Right cardiac atrium (tissue), 5 donors: ENCODE results near the gene TIMM23B. TPM values are rescaled to one million over a fixed set of nuclear protein-coding genes. Genes with fewer than 3 reads are reported as not detected.
"Not testable (repeated sequence)": the region's sequence is repeated elsewhere in the genome, so short reads cannot be mapped to it uniquely, and the experiment has no call there.

Experiments used
- ATAC-seq, 2 donors: fragments of 200-7000 bp; cut with Tn5 transposase; one replicate each; pipeline versions ENCODE4 v1.8.0 to v1.9.1; 2020; ENCODE audit warnings: moderate library complexity in 2 of 2, mild to moderate bottlenecking in 1 of 2
- DNase-seq, 3 donors: peaks; one replicate each; pipeline ENCODE4 v3.0.0-alpha.2; 2020
- H3K27ac ChIP-seq: one replicate; pipeline ENCODE4 v1.5.1; 2013; ENCODE audit warnings: mild to moderate bottlenecking, low read length, control low read depth, moderate library complexity
- H3K27me3 ChIP-seq: one replicate; pipeline ENCODE4 v1.6.1; 2013; ENCODE audit not compliant: control insufficient read depth, insufficient read depth
- H3K4me1 ChIP-seq: one replicate; pipeline ENCODE4 v1.6.1; 2013; ENCODE audit warnings: low read length; ENCODE audit not compliant: control insufficient read depth, insufficient read depth
- H3K4me3 ChIP-seq: one replicate; pipeline ENCODE4 v1.5.1; 2013; ENCODE audit warnings: low read length, control low read depth
- H3K9me3 ChIP-seq: one replicate; pipeline ENCODE4 v1.6.1; 2013; ENCODE audit warnings: low read length; ENCODE audit not compliant: control insufficient read depth
- WGBS: extraction: QIAGEN DNeasy Blood & Tissue Kit; methylation state at CpG from one replicate; pipeline ENCODE4 v1.1.7; 2013; 5-methylcytosine and 5-hydroxymethylcytosine counted together
- intact Hi-C, 4 donors: fragments of 100-400 bp; cut with DNase I; formaldehyde crosslinking; loops; one replicate each; pipeline versions ENCODE4 v1.11.0 to v1.14.0; 2022 to 2023
- polyA plus RNA-seq: library from polyadenylated mRNA; stranded (reverse); fragments of 200-250 nt; gene quantifications from one replicate; pipeline ENCODE4 v1.2.3, GENCODE V29; 2013
- total RNA-seq, 4 donors: library from RNA; stranded (reverse); fragmentation: NEBNext Ultra II Directional; extraction: Animal tissue kit (Norgen Biotek cat#: 25700); gene quantifications; one replicate each; pipeline ENCODE4 v1.2.1, GENCODE V29; 2021
- donor health status: healthy with polysubstance abuse.
- donor health status: DM: no; HTN: yes; CAD: no.
- donor health status: DM: no; HTN: no; CAD: no.
- donor health status: DM: no; HTN: yes; CAD: no; lungs with severe emphysema.
- donor health status: DM: yes; HTN: yes; CAD: no.

Gene TIMM23B
- total and polyA plus RNA-seq, 5 donors = 13.7 to 19.2 (median 16.7) TPM

DNA sequence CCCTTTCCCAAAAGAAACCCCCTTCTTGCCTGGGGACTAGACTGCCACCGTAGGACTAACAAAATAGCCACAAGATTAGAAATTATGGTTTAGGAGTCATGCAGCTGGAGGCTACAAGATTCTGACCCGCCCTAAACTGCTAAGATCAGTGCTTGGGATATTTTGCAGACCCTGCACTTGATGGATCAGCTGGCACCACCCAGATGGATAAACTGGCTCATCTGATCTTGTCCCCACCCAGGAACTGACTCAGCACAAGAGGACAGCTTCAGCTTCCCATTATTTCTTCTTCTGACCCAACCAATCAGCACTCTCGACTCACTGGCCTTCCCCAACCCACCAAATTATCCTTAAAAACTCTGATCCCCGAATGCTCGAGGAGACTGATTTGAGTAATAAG, 10.6 kb upstream of the TIMM23B start:
- ATAC-seq, H3K9me3 ChIP-seq, DNase-seq, intact Hi-C loops, H3K27ac ChIP-seq, H3K4me1 ChIP-seq, H3K4me3 ChIP-seq, H3K27me3 ChIP-seq: not testable (repeated sequence)
- 76% methylated on average over 4 of the region's 5 CpGs for WGBS

DNA sequence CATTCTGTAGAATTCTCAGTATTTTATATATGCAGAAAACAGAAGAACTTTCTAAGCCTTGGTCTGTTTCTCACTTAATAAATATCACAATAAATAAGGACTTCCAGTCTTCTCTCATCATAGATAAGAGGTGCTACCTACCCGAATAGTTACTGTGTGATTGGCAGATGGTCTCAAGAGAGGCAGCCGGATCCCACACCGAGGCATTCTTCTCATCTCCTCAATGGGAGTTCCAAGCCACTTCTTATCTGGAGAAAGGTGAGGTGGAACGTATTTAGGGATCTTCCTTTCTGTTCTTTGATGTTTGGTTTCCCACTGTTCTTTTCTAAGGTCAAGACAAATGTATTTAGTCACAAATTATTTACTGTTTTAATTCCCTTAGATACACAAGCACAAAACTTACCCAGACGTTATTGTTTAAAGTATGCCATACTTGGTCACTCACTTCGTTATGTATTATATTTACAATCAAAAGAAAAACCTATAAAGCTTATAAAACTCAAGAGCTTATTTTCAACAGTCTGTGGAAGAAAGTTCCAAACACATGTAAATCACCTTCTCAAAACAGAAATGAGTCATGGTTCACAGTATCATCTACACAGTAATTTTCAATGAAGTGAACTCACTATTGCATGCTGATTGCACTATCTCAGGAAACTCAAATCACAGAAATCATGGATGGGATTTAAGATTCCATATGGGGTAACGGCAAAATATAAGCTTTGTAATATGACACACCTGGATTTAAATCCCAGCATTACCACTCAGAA, 9.7 kb upstream of the TIMM23B start:
- H3K27ac ChIP-seq, intact Hi-C loops, H3K27me3 ChIP-seq, DNase-seq, H3K4me1 ChIP-seq, H3K4me3 ChIP-seq, ATAC-seq, H3K9me3 ChIP-seq: not testable (repeated sequence)
- WGBS = 72% methylated on average over 7 of the region's 7 CpGs

DNA sequence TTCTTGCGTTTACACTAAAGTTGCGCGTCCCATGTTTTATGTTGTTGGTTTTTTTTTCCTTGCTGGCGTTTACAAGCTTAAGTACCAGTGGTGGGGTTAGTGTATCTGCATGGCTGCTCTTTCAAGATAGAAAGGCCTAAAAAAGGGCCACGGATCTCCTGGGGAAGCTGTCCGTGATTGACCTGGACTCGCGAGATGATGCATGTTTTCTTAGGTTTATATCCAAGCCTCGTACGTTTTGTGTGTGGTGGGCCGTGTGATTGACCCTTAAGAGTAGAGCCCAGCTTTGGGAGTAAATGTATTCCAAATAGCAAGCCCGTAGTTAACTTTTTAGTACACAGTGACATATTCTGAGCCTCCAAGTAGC, 469 bp downstream of the TIMM23B start:
- intact Hi-C loops = not testable (repeated sequence)

GRCh38 chr10:49943607-49944006, 1.8 kb downstream of the TIMM23B start:
- intact Hi-C loops, H3K4me3 ChIP-seq, H3K4me1 ChIP-seq, ATAC-seq, H3K27ac ChIP-seq, H3K9me3 ChIP-seq, H3K27me3 ChIP-seq, DNase-seq: not testable (repeated sequence)
- WGBS = 68% methylated on average over 2 of the region's 2 CpGs

More for the DNA sequence above, 469 bp downstream of the TIMM23B start:
- peak; percentile 21 to 33 for ATAC-seq
- H3K27me3 ChIP-seq, H3K4me1 ChIP-seq, DNase-seq, H3K9me3 ChIP-seq: not testable (repeated sequence)
- under 1% methylated on average over 12 of the region's 12 CpGs for WGBS
- Histone ChIP-seq H3K4me3 (peak overlapping the region; percentile 69), H3K27ac (peak overlapping the region; percentile 74)

DNA sequence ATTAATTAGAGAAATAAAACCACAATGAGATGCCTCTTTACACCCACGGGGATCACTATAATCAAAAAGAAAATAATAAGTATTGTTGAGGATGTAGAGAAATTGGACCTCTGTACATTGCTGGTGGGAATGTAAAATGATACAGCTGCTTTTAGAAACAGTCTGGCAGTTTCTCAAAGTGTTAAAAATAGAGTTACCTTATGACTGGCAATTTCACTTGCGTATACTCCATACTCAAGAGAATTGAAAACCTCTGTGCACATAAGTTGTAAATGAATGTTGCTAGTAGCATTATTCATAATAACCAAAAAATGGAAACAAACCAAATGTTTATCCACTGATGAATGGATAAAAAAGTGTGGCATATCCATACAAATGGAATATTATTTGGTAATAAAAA, 6.3 kb downstream of the TIMM23B start:
- H3K27me3 ChIP-seq, H3K4me1 ChIP-seq, intact Hi-C loops, DNase-seq, H3K9me3 ChIP-seq, H3K27ac ChIP-seq, ATAC-seq, H3K4me3 ChIP-seq: not testable (repeated sequence)
- 91% methylated on average over 1 of the region's 2 CpGs for WGBS

DNA sequence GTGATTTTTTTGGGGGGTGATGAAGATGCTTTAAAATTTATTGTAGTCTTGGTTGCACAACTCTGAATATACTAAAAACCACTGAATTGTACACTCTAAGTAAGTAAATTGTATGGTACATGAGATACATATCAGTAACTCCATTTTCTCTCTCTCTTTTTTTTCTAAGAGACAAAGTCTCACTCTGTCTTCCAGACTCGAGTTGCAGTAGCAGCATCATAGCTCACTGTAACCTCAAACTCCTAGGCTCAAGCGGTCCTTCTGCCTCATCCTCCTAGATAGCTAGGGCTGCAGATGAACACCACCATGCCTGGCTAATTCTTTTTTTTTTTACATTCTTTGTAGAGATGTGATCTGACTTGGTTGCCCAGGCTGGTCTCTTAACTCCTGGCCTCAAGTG, 6.9 kb downstream of the TIMM23B start:
- H3K9me3 ChIP-seq, H3K27ac ChIP-seq, ATAC-seq, H3K4me3 ChIP-seq, intact Hi-C loops, H3K4me1 ChIP-seq, H3K27me3 ChIP-seq, DNase-seq: not testable (repeated sequence)
- WGBS = 95% methylated on average over 2 of the region's 2 CpGs

- H3K27ac ChIP-seq, H3K9me3 ChIP-seq, H3K4me1 ChIP-seq, DNase-seq, H3K27me3 ChIP-seq, ATAC-seq, intact Hi-C loops, H3K4me3 ChIP-seq: not testable (repeated sequence)
- 89% methylated on average over 3 of the region's 3 CpGs for WGBS
Measured at GRCh38 chr10:49952006-49952405, 10.2 kb downstream of the TIMM23B start.

- H3K4me3 ChIP-seq, intact Hi-C loops, DNase-seq, H3K27ac ChIP-seq, H3K4me1 ChIP-seq, H3K9me3 ChIP-seq, H3K27me3 ChIP-seq, ATAC-seq: not testable (repeated sequence)
- WGBS = 63% methylated on average over 3 of the region's 3 CpGs
Measured at GRCh38 chr10:49953122-49953521, 11.3 kb downstream of the TIMM23B start.

GRCh38 chr10:49970331-49970857, 28.5 kb downstream of the TIMM23B start:
- 97% methylated on average over 37 of the region's 37 CpGs for WGBS
- intact Hi-C loops, H3K27ac ChIP-seq, H3K27me3 ChIP-seq, H3K4me1 ChIP-seq, H3K4me3 ChIP-seq, ATAC-seq, H3K9me3 ChIP-seq: not testable (repeated sequence)
- DNase-seq = peak in 2 of 3 donors; percentile 27 to 51

GRCh38 chr10:49971466-49971865, 29.6 kb downstream of the TIMM23B start:
- ATAC-seq, H3K4me3 ChIP-seq, DNase-seq, intact Hi-C loops, H3K9me3 ChIP-seq, H3K27ac ChIP-seq, H3K27me3 ChIP-seq, H3K4me1 ChIP-seq: not testable (repeated sequence)
- WGBS = 48% methylated on average over 2 of the region's 2 CpGs

- H3K4me1 ChIP-seq, H3K9me3 ChIP-seq, H3K27me3 ChIP-seq, ATAC-seq, intact Hi-C loops, H3K27ac ChIP-seq, DNase-seq, H3K4me3 ChIP-seq: not testable (repeated sequence)
- 36% methylated on average over 3 of the region's 3 CpGs for WGBS
Measured at GRCh38 chr10:49972094-49972493, 30.2 kb downstream of the TIMM23B start.
